Measurements from ENCODE around the gene ANKRD30B. TPM values are rescaled to one million over a fixed set of nuclear protein-coding genes. Genes with fewer than 3 reads are reported as not detected.
"Not testable (repeated sequence)": the region's sequence is repeated elsewhere in the genome, so short reads cannot be mapped to it uniquely, and the experiment has no call there.

Gene ANKRD30B
- total RNA-seq, result 6.9 and 11.5 TPM in 2 replicates

GRCh38 chr18:14747513-14748474, at the start of gene ANKRD30B:
Gene ANKRD30B (plus strand): TSS chr18:14748172. CDS start chr18:14748420, 248 bp downstream.
- peak within 1 kb of the TSS; percentile 74 for H3K4me2 ChIP-seq (ENCODE audit: insufficient read depth, low read length)
- no peaks in the 10 kb centered on the region for H3K4me1 ChIP-seq (ENCODE audit: insufficient read depth, low read length)
- H3K36me3 ChIP-seq (ENCODE audit: insufficient read depth, low read length), result no peaks in the 10 kb centered on the region
- peak within 1 kb of the TSS; percentile 69 for H3K4me3 ChIP-seq (ENCODE audit: insufficient read depth, low read length)
- no peak for TF ChIP-seq CTCF (IDR thresholded peaks at IDR 0.05; ENCODE audit: extremely low read depth, low read depth, low read length)
- H3K27ac ChIP-seq (ENCODE audit: low read depth, low read length), result no peak within 1 kb of the TSS
- H4K20me1 ChIP-seq (ENCODE audit: insufficient read depth, low read length), result no peaks in the 10 kb centered on the region
- H3K79me2 ChIP-seq (ENCODE audit: insufficient read depth, low read length), result peaks cover 15% of the 10 kb centered on the region
- no peaks in the 10 kb centered on the region for H3K9me3 ChIP-seq (ENCODE audit: low read depth, low read length)
- peak within 1 kb of the TSS; percentile 87 for H2AFZ ChIP-seq (ENCODE audit: low read length)
- peak; percentile 81 for DNase-seq (ENCODE audit: insufficient read length, low spot score, missing footprints)
- no peaks in the 10 kb centered on the region for H3K27me3 ChIP-seq (ENCODE audit: insufficient read depth, low read length)

- H2AFZ ChIP-seq (ENCODE audit: low read length); H4K20me1 ChIP-seq (ENCODE audit: insufficient read depth, low read length); H3K9me3 ChIP-seq (ENCODE audit: low read depth, low read length); H3K27me3 ChIP-seq (ENCODE audit: insufficient read depth, low read length); H3K4me3 ChIP-seq (ENCODE audit: insufficient read depth, low read length); DNase-seq (ENCODE audit: insufficient read length, low spot score, missing footprints); H3K4me1 ChIP-seq (ENCODE audit: insufficient read depth, low read length); H3K79me2 ChIP-seq (ENCODE audit: insufficient read depth, low read length); H3K36me3 ChIP-seq (ENCODE audit: insufficient read depth, low read length); H3K4me2 ChIP-seq (ENCODE audit: insufficient read depth, low read length); H3K27ac ChIP-seq (ENCODE audit: low read depth, low read length): not testable (repeated sequence)
Observed at GRCh38 chr18:14701286-14702040, 46.5 kb upstream of the ANKRD30B start.

GRCh38 chr18:14709761-14710160, 38.2 kb upstream of the ANKRD30B start:
- not testable (repeated sequence) for H3K4me3 ChIP-seq (ENCODE audit: insufficient read depth, low read length); H2AFZ ChIP-seq (ENCODE audit: low read length); H3K4me2 ChIP-seq (ENCODE audit: insufficient read depth, low read length); H3K4me1 ChIP-seq (ENCODE audit: insufficient read depth, low read length); H3K27me3 ChIP-seq (ENCODE audit: insufficient read depth, low read length); H3K9me3 ChIP-seq (ENCODE audit: low read depth, low read length); H4K20me1 ChIP-seq (ENCODE audit: insufficient read depth, low read length); H3K79me2 ChIP-seq (ENCODE audit: insufficient read depth, low read length); H3K27ac ChIP-seq (ENCODE audit: low read depth, low read length); H3K36me3 ChIP-seq (ENCODE audit: insufficient read depth, low read length); DNase-seq (ENCODE audit: insufficient read length, low spot score, missing footprints)

- not testable (repeated sequence) for H3K27ac ChIP-seq (ENCODE audit: low read depth, low read length); H3K36me3 ChIP-seq (ENCODE audit: insufficient read depth, low read length); DNase-seq (ENCODE audit: insufficient read length, low spot score, missing footprints); H4K20me1 ChIP-seq (ENCODE audit: insufficient read depth, low read length); H3K79me2 ChIP-seq (ENCODE audit: insufficient read depth, low read length); H3K4me1 ChIP-seq (ENCODE audit: insufficient read depth, low read length); H3K4me2 ChIP-seq (ENCODE audit: insufficient read depth, low read length); H3K4me3 ChIP-seq (ENCODE audit: insufficient read depth, low read length); H3K9me3 ChIP-seq (ENCODE audit: low read depth, low read length); H3K27me3 ChIP-seq (ENCODE audit: insufficient read depth, low read length); H2AFZ ChIP-seq (ENCODE audit: low read length)
Observed at GRCh38 chr18:14721569-14721968, 26.4 kb upstream of the ANKRD30B start.

GRCh38 chr18:14739056-14739455, 8.9 kb upstream of the ANKRD30B start:
- H2AFZ ChIP-seq (ENCODE audit: low read length); H3K9me3 ChIP-seq (ENCODE audit: low read depth, low read length); H4K20me1 ChIP-seq (ENCODE audit: insufficient read depth, low read length); H3K4me3 ChIP-seq (ENCODE audit: insufficient read depth, low read length); H3K4me1 ChIP-seq (ENCODE audit: insufficient read depth, low read length); H3K79me2 ChIP-seq (ENCODE audit: insufficient read depth, low read length); H3K4me2 ChIP-seq (ENCODE audit: insufficient read depth, low read length); H3K27me3 ChIP-seq (ENCODE audit: insufficient read depth, low read length); H3K36me3 ChIP-seq (ENCODE audit: insufficient read depth, low read length); DNase-seq (ENCODE audit: insufficient read length, low spot score, missing footprints); H3K27ac ChIP-seq (ENCODE audit: low read depth, low read length): not testable (repeated sequence)

Measured in osteoblast (primary cell).